Dermis microvascular lymphatic vessel endothelial cell (primary cell): ENCODE measurements around the gene NHEJ1. TPM values are rescaled to one million over a fixed set of nuclear protein-coding genes. Genes with fewer than 3 reads are reported as not detected.

Source experiments
- DNase-seq, 2 donors: peaks; one replicate each; pipeline versions ENCODE4 v3.0.0 to v3.0.0-alpha.2; 2010; ENCODE audit warnings: low read depth in 2 of 2
- total RNA-seq: library from RNA; depleted of rRNA; stranded (reverse); fragments of >200 nt; gene quantifications from 2 replicates; pipeline ENCODE4 v1.2.1, GENCODE V29; 2014

The NHEJ1 gene
- total RNA-seq, 1 donor from 2014 or later, result 13.7 TPM

- DNase-seq, result peak; percentile 38 to 69
Observed at GRCh38 chr2:219029829-219030165, 130.8 kb downstream of the NHEJ1 start.

- no peak for DNase-seq
Observed at GRCh38 chr2:219028996-219029828, 131.4 kb downstream of the NHEJ1 start.

GRCh38 chr2:219028141-219028540 is 132.5 kb downstream of the NHEJ1 start:
- no peak for DNase-seq

GRCh38 chr2:219027511-219028055 is 133.0 kb downstream of the NHEJ1 start:
- DNase-seq, result no peak

- no peak for DNase-seq
Observed at GRCh38 chr2:219026946-219027345, 133.7 kb downstream of the NHEJ1 start.

- no peak for DNase-seq
Observed at GRCh38 chr2:219025637-219026585, 134.7 kb downstream of the NHEJ1 start.

Other genes with a start within 250 kb of the NHEJ1 start
- gene CDK5R2, start 201.1 kb downstream of the NHEJ1 start, total RNA-seq, result not detected in 2 replicates
- gene FEV, start 175.6 kb downstream of the NHEJ1 start, total RNA-seq, result not detected in 2 replicates
- not detected in 2 replicates for gene CRYBA2, start 167.4 kb downstream of the NHEJ1 start, total RNA-seq
- not detected in 2 replicates for gene CFAP65, start 119.3 kb downstream of the NHEJ1 start, total RNA-seq
- gene IHH, start 99.9 kb downstream of the NHEJ1 start, total RNA-seq, result under 0.01 TPM in 2 replicates
- gene SLC23A3, start 9.2 kb upstream of the NHEJ1 start, total RNA-seq, result 0.64 and 0.89 TPM in 2 replicates
- 16.7 and 29.0 TPM in 2 replicates for gene CNPPD1, start 16.1 kb upstream of the NHEJ1 start, total RNA-seq
- gene RETREG2, start 17.5 kb upstream of the NHEJ1 start, total RNA-seq, result 49.0 and 65.2 TPM in 2 replicates
- 20.0 and 22.1 TPM in 2 replicates for gene ZFAND2B, start 46.0 kb upstream of the NHEJ1 start, total RNA-seq
- gene ABCB6, start 58.1 kb upstream of the NHEJ1 start, total RNA-seq, result 21.4 and 27.3 TPM in 2 replicates
- gene ATG9A, start 68.8 kb upstream of the NHEJ1 start, total RNA-seq, result 34.5 and 60.4 TPM in 2 replicates
- 15.8 and 19.2 TPM in 2 replicates for gene ANKZF1, start 69.0 kb upstream of the NHEJ1 start, total RNA-seq
- gene GLB1L, start 84.6 kb upstream of the NHEJ1 start, total RNA-seq, result 4.7 and 5.6 TPM in 2 replicates
- 14.5 and 16.3 TPM in 2 replicates for gene STK16, start 84.7 kb upstream of the NHEJ1 start, total RNA-seq
- gene TUBA4B, start 92.4 kb upstream of the NHEJ1 start, total RNA-seq, result not detected in 2 replicates
- 12.1 and 14.4 TPM in 2 replicates for gene TUBA4A, start 93.1 kb upstream of the NHEJ1 start, total RNA-seq
- gene DNAJB2, start 118.6 kb upstream of the NHEJ1 start, total RNA-seq, result 15.4 and 30.0 TPM in 2 replicates
- gene PTPRN, start 148.6 kb upstream of the NHEJ1 start, total RNA-seq, result not detected in 2 replicates
- not detected in 2 replicates for gene RESP18, start 171.9 kb upstream of the NHEJ1 start, total RNA-seq
- 53.1 and 69.5 TPM in 2 replicates for gene DNPEP, start 227.1 kb upstream of the NHEJ1 start, total RNA-seq